GM21723 (cell line): ENCODE results near the gene PEPD.
"Not testable (repeated sequence)": the region's sequence is repeated elsewhere in the genome, so short reads cannot be mapped to it uniquely, and the experiment has no call there.

Experiments
- ATAC-seq: cut with Tn5 transposase; IDR thresholded peaks from one replicate; pipeline ENCODE4 v1.9.1; 2021; ENCODE audit warnings: mild to moderate bottlenecking, moderate library complexity; ENCODE audit not compliant: unreplicated experiment

Gene PEPD

GRCh38 chr19:33521480-33522370 lies at the start of gene PEPD:
Gene PEPD, minus strand, starts transcription at chr19:33521791. Its CDS starts 31 bp downstream, at chr19:33521760.
- ATAC-seq, result peak; percentile 82

- no peak for ATAC-seq
Observed at GRCh38 chr19:33569821-33570220, 48.2 kb upstream of the PEPD start.

- ATAC-seq, result no peak
Observed at GRCh38 chr19:33568706-33569105, 47.1 kb upstream of the PEPD start.

GRCh38 chr19:33564836-33565338 lies 43.3 kb upstream of the PEPD start:
- no peak for ATAC-seq

- ATAC-seq, result no peak
Observed at GRCh38 chr19:33562636-33563035, 41.0 kb upstream of the PEPD start.

- not testable (repeated sequence) for ATAC-seq
Observed at GRCh38 chr19:33561666-33562065, 40.1 kb upstream of the PEPD start.

GRCh38 chr19:33561261-33561660 lies 39.7 kb upstream of the PEPD start:
- no peak for ATAC-seq

GRCh38 chr19:33559996-33560395 lies 38.4 kb upstream of the PEPD start:
- ATAC-seq, result no peak

GRCh38 chr19:33558856-33559255 lies 37.3 kb upstream of the PEPD start:
- ATAC-seq, result no peak

GRCh38 chr19:33558151-33558550 lies 36.6 kb upstream of the PEPD start:
- ATAC-seq, result no peak

GRCh38 chr19:33557720-33558119 lies 36.1 kb upstream of the PEPD start:
- ATAC-seq, result no peak

- ATAC-seq, result no peak
Observed at GRCh38 chr19:33557196-33557595, 35.6 kb upstream of the PEPD start.

GRCh38 chr19:33556261-33556660 lies 34.7 kb upstream of the PEPD start:
- ATAC-seq, result no peak

- not testable (repeated sequence) for ATAC-seq
Observed at GRCh38 chr19:33555726-33556125, 34.1 kb upstream of the PEPD start.

- ATAC-seq, result no peak
Observed at GRCh38 chr19:33554821-33555220, 33.2 kb upstream of the PEPD start.

- no peak for ATAC-seq
Observed at GRCh38 chr19:33554391-33554790, 32.8 kb upstream of the PEPD start.

GRCh38 chr19:33553530-33554310 lies 32.1 kb upstream of the PEPD start:
- ATAC-seq, result no peak

GRCh38 chr19:33552928-33553279 lies 31.3 kb upstream of the PEPD start:
- ATAC-seq, result no peak

- ATAC-seq, result no peak
Observed at GRCh38 chr19:33552191-33552927, 30.8 kb upstream of the PEPD start.

GRCh38 chr19:33551676-33552075 lies 30.1 kb upstream of the PEPD start:
- no peak for ATAC-seq

- no peak for ATAC-seq
Observed at GRCh38 chr19:33550768-33551167, 29.2 kb upstream of the PEPD start.
